ENCODE data around the gene CXCR3. TPM values are rescaled to one million over a fixed set of nuclear protein-coding genes. Genes with fewer than 3 reads are reported as not detected.
"Not testable (repeated sequence)": the region's sequence is repeated elsewhere in the genome, so short reads cannot be mapped to it uniquely, and the experiment has no call there.

The CXCR3 gene
- total and polyA plus RNA-seq, 10 of the 15 experiments (the other 5 are each of a cell fraction or from before 2014, with no cell fraction given), result 1.4 to 48.2 (median 15.7) TPM

GRCh38 chrX:71664202-71664601 is 45.9 kb upstream of the CXCR3 start:
- DNase-seq (ENCODE audit: low read depth, low spot score); H3K9me3 ChIP-seq (replicated peaks; ENCODE audit: control insufficient read depth, insufficient read depth, low read length); H4K20me1 ChIP-seq (ENCODE audit: control insufficient read depth, insufficient read depth); POLR2A ChIA-PET; H2AFZ ChIP-seq (ENCODE audit: control insufficient read depth, low read depth, low read length); H3K27ac ChIP-seq (ENCODE audit: control insufficient read depth, insufficient read depth); H3K4me3 ChIP-seq; H3K9ac ChIP-seq (ENCODE audit: control insufficient read depth, insufficient read depth, low read length); H3K4me1 ChIP-seq (ENCODE audit: control insufficient read depth, insufficient read depth, low read length); RAD21 ChIA-PET (ENCODE audit: unreplicated experiment); H3K27me3 ChIP-seq (replicated peaks in 1 of 2; ENCODE audit: control insufficient read depth in 2 of 2, insufficient read depth in 2 of 2, low read length in 1 of 2); BruUV-seq (replicated peaks); H3K4me2 ChIP-seq (ENCODE audit: control insufficient read depth, insufficient read depth); FAIRE-seq; intact Hi-C loops (cut with micrococcal nuclease; ENCODE audit: unreplicated experiment); H3K79me2 ChIP-seq (ENCODE audit: control insufficient read depth, insufficient read depth, low read length); H3K36me3 ChIP-seq (ENCODE audit: control insufficient read depth in 2 of 2, insufficient read depth in 2 of 2, low read length in 1 of 2): not testable (repeated sequence)
- 0 out of 2 replicates have a peak, but pooled peaks have one; percentile 13 for TF ChIP-seq RAD21 (IDR thresholded peaks at IDR 0.05; ENCODE audit: insufficient read depth, low read depth, low read length)
- TF ChIP-seq SMC3 (IDR thresholded peaks at IDR 0.05; ENCODE audit: borderline replicate concordance, low read length), result peak; percentile 15; the same call in 1 of the 2 replicates
- TF ChIP-seq CTCF (IDR thresholded peaks at IDR 0.05 in 2 of 3, conservative IDR thresholded peaks at IDR 0.05 in 1 of 3; ENCODE audit: control insufficient read depth in 2 of 3, extremely low read depth in 1 of 3, insufficient read depth in 1 of 3, low read depth in 3 of 3, low read length in 3 of 3), result peak; percentile 31 to 37 (median 32); a peak in 3 of 6 replicates
- CTCF ChIA-PET, result interaction anchor here (0.7 kb wide), 1 partner anchor 563 kb away, joined by 3 read pairs; no protein-coding TSS in a partner anchor
- peak; percentile 92 for ATAC-seq
- WGBS (ENCODE audit: insufficient coverage, insufficient replicate concordance, low lambda C conversion rate, missing lambda C conversion rate), result 32% methylated on average over 8 of the region's 8 CpGs
- SMC1A ChIA-PET (ENCODE audit: uncharacterized antibody, unreplicated experiment), result interaction anchor here (0.8 kb wide), 1 partner anchor 45 kb away, joined by 3 read pairs; no protein-coding TSS in a partner anchor
- in situ Hi-C loops (cut with MboI), result loop anchor here (25.0 kb wide), 2 partner anchors 198 to 877 kb away; no protein-coding TSS in a partner anchor

- in situ Hi-C loops (cut with MboI), result loop anchor here (25.0 kb wide), 2 partner anchors 199 to 876 kb away; no protein-coding TSS in a partner anchor
Measured at GRCh38 chrX:71663238-71663637, 44.9 kb upstream of the CXCR3 start.

DNA sequence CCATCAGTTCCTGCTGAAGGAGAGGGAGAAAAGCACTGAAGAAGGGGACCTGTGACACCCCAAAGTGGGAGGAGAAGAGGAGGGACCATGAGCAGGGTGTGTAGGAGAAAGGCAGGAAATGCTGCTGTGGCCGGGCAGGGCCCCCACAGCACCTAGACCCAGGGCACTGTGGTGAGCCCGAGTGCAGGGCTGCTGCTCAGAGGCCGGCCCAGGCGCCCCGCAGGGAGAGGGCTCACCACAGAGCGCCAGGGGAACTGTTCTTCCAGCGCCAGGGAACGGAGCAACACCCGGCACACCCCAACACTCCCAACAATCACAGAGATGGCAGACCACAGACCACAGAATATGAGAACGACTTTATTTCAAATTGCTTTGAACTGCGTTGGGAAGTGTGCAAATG is 44.3 kb upstream of the CXCR3 start:
- in situ Hi-C loops (cut with MboI), result loop anchor here (25.0 kb wide), 2 partner anchors 200 to 875 kb away; no protein-coding TSS in a partner anchor
- not testable (repeated sequence) for BruUV-seq (replicated peaks); ATAC-seq

More at GRCh38 chrX:71663238-71663637, 44.9 kb upstream of the CXCR3 start:
- intact Hi-C loops (cut with micrococcal nuclease; ENCODE audit: unreplicated experiment); BruUV-seq (replicated peaks); CTCF ChIA-PET; H3K36me3 ChIP-seq (ENCODE audit: control insufficient read depth in 2 of 2, insufficient read depth in 2 of 2, low read length in 1 of 2); H2AFZ ChIP-seq (ENCODE audit: control insufficient read depth, low read depth, low read length); DNase-seq (ENCODE audit: low read depth, low spot score); H3K27ac ChIP-seq (ENCODE audit: control insufficient read depth, insufficient read depth); H3K4me3 ChIP-seq; POLR2A ChIA-PET; H3K4me1 ChIP-seq (ENCODE audit: control insufficient read depth, insufficient read depth, low read length); H3K9ac ChIP-seq (ENCODE audit: control insufficient read depth, insufficient read depth, low read length); H3K27me3 ChIP-seq (replicated peaks in 1 of 2; ENCODE audit: control insufficient read depth in 2 of 2, insufficient read depth in 2 of 2, low read length in 1 of 2); FAIRE-seq; H3K9me3 ChIP-seq (replicated peaks; ENCODE audit: control insufficient read depth, insufficient read depth, low read length); H4K20me1 ChIP-seq (ENCODE audit: control insufficient read depth, insufficient read depth); RAD21 ChIA-PET (ENCODE audit: unreplicated experiment); SMC1A ChIA-PET (ENCODE audit: uncharacterized antibody, unreplicated experiment); H3K79me2 ChIP-seq (ENCODE audit: control insufficient read depth, insufficient read depth, low read length): not testable (repeated sequence)
- H3K4me2 ChIP-seq (ENCODE audit: control insufficient read depth, insufficient read depth), result peak overlapping the region; percentile 44; the same call in 1 of the 2 replicates
- 14% methylated on average over 8 of the region's 8 CpGs for WGBS (ENCODE audit: insufficient coverage, insufficient replicate concordance, low lambda C conversion rate, missing lambda C conversion rate)
- TF ChIP-seq BHLHE40 (IDR thresholded peaks at IDR 0.05; ENCODE audit: borderline replicate concordance in 1 of 2, low read depth in 2 of 2, low read length in 1 of 2), result peak in 1 of 2 experiments; percentile 23; a peak in 1 of 4 replicates
- ATAC-seq, result peak; percentile 22

More for the DNA sequence above, 44.3 kb upstream of the CXCR3 start:
- POLR2A ChIA-PET; H3K4me2 ChIP-seq (ENCODE audit: control insufficient read depth, insufficient read depth); DNase-seq (ENCODE audit: low read depth, low spot score); H3K4me1 ChIP-seq (ENCODE audit: control insufficient read depth, insufficient read depth, low read length); H3K27me3 ChIP-seq (replicated peaks in 1 of 2; ENCODE audit: control insufficient read depth in 2 of 2, insufficient read depth in 2 of 2, low read length in 1 of 2); CTCF ChIA-PET; H2AFZ ChIP-seq (ENCODE audit: control insufficient read depth, low read depth, low read length); H3K27ac ChIP-seq (ENCODE audit: control insufficient read depth, insufficient read depth); H3K79me2 ChIP-seq (ENCODE audit: control insufficient read depth, insufficient read depth, low read length); H4K20me1 ChIP-seq (ENCODE audit: control insufficient read depth, insufficient read depth); H3K9me3 ChIP-seq (replicated peaks; ENCODE audit: control insufficient read depth, insufficient read depth, low read length); intact Hi-C loops (cut with micrococcal nuclease; ENCODE audit: unreplicated experiment); H3K4me3 ChIP-seq; RAD21 ChIA-PET (ENCODE audit: unreplicated experiment); FAIRE-seq; SMC1A ChIA-PET (ENCODE audit: uncharacterized antibody, unreplicated experiment); H3K36me3 ChIP-seq (ENCODE audit: control insufficient read depth in 2 of 2, insufficient read depth in 2 of 2, low read length in 1 of 2); H3K9ac ChIP-seq (ENCODE audit: control insufficient read depth, insufficient read depth, low read length): not testable (repeated sequence)
- 10% methylated on average over 11 of the region's 11 CpGs for WGBS (ENCODE audit: insufficient coverage, insufficient replicate concordance, low lambda C conversion rate, missing lambda C conversion rate)
